Effector memory CD8-positive, alpha-beta T cell (primary cell): Measurements from ENCODE around the gene ANKRD55.
"Not testable (repeated sequence)": the region's sequence is repeated elsewhere in the genome, so short reads cannot be mapped to it uniquely, and the experiment has no call there.

Experiments used
- ATAC-seq: fragments of 150-1000 bp; cut with Tn5 transposase; replicated peaks from 2 replicates; pipeline ENCODE4 v1.10.0; 2021; ENCODE audit warnings: mild to moderate bottlenecking, moderate library complexity
- DNase-seq, 3 experiments: peaks; one replicate each; pipeline ENCODE4 v3.0.0; 2021
- H3K27ac Mint-ChIP-seq, 2 donors: one replicate each; pipeline ENCODE4 v1.8.0; 2022; ENCODE audit warnings: mild to moderate bottlenecking in 2 of 2, mixed read lengths in 2 of 2, moderate library complexity in 2 of 2
- H3K27me3 Mint-ChIP-seq, 2 donors: one replicate each; pipeline ENCODE4 v1.8.0; 2022; ENCODE audit warnings: mixed read lengths in 2 of 2
- H3K36me3 Mint-ChIP-seq: one replicate; pipeline ENCODE4 v1.8.0; 2022; ENCODE audit warnings: mild to moderate bottlenecking, moderate library complexity, mixed read lengths; ENCODE audit not compliant: insufficient read depth
- H3K4me1 Mint-ChIP-seq, 2 donors: one replicate each; pipeline ENCODE4 v1.8.0; 2022; ENCODE audit warnings: low read depth in 2 of 2, mixed read lengths in 2 of 2
- H3K4me3 Mint-ChIP-seq, 2 donors: one replicate each; pipeline ENCODE4 v1.8.0; 2022; ENCODE audit warnings: mild to moderate bottlenecking in 2 of 2, mixed read lengths in 2 of 2, moderate library complexity in 2 of 2
- H3K9me3 Mint-ChIP-seq, 2 donors: one replicate each; pipeline ENCODE4 v1.8.0; 2022; ENCODE audit warnings: mixed read lengths in 2 of 2

The ANKRD55 gene

GRCh38 chr5:56246769-56247168 lies 13.6 kb upstream of the ANKRD55 start:
- H3K36me3 Mint-ChIP-seq, result peaks cover 2% of the 10 kb centered on the region
- H3K27ac Mint-ChIP-seq, result no peak overlapping the region
- no peak overlapping the region for H3K4me3 Mint-ChIP-seq
- no peaks in the 10 kb centered on the region for H3K4me1 Mint-ChIP-seq
- no peak for ATAC-seq
- no peaks in the 10 kb centered on the region for H3K9me3 Mint-ChIP-seq
- H3K27me3 Mint-ChIP-seq, result peaks cover 0 to 9% of the 10 kb centered on the region in 2 donors
- no peak for DNase-seq

- peaks cover 7 to 9% of the 10 kb centered on the region in 2 donors for H3K27me3 Mint-ChIP-seq
- no peak for DNase-seq
- no peaks in the 10 kb centered on the region for H3K4me1 Mint-ChIP-seq
- H3K9me3 Mint-ChIP-seq, result peaks cover 0 to 7% of the 10 kb centered on the region in 2 donors
- H3K27ac Mint-ChIP-seq, result no peak overlapping the region
- ATAC-seq, result no peak
- H3K36me3 Mint-ChIP-seq, result peaks cover 2% of the 10 kb centered on the region
- no peak overlapping the region for H3K4me3 Mint-ChIP-seq
Measured at GRCh38 chr5:56245481-56245880, 12.4 kb upstream of the ANKRD55 start.

- Mint-ChIP-seq H3K4me1 (no peaks in the 10 kb centered on the region), H3K9me3 (peaks cover 0 to 7% of the 10 kb centered on the region in 2 donors), H3K27me3 (peaks cover 1 to 7% of the 10 kb centered on the region in 2 donors), H3K36me3 (peaks cover 2% of the 10 kb centered on the region), H3K27ac (no peak overlapping the region), H3K4me3 (no peak overlapping the region)
- no peak for DNase-seq
- ATAC-seq, result no peak
Measured at GRCh38 chr5:56244627-56245026, 11.5 kb upstream of the ANKRD55 start.

GRCh38 chr5:56242271-56242670 lies 9.1 kb upstream of the ANKRD55 start:
- ATAC-seq, DNase-seq, H3K36me3 Mint-ChIP-seq, H3K4me3 Mint-ChIP-seq, H3K9me3 Mint-ChIP-seq, H3K4me1 Mint-ChIP-seq, H3K27ac Mint-ChIP-seq: not testable (repeated sequence)
- H3K27me3 Mint-ChIP-seq, result peaks cover 7 to 11% of the 10 kb centered on the region in 2 donors

GRCh38 chr5:56232538-56232937 lies 592 bp downstream of the ANKRD55 start:
- Mint-ChIP-seq H3K4me1 (no peaks in the 10 kb centered on the region), H3K36me3 (no peaks in the 10 kb centered on the region), H3K9me3 (peaks cover 0 to 2% of the 10 kb centered on the region in 2 donors), H3K27ac (no peak overlapping the region), H3K4me3 (no peak overlapping the region), H3K27me3 (peaks cover 28 to 56% of the 10 kb centered on the region in 2 donors)
- DNase-seq, result no peak
- ATAC-seq, result no peak

- ATAC-seq (no peak), DNase-seq (no peak)
- peaks cover 0 to 2% of the 10 kb centered on the region in 2 donors for H3K9me3 Mint-ChIP-seq
- no peak overlapping the region for H3K4me3 Mint-ChIP-seq
- H3K27me3 Mint-ChIP-seq, result peaks cover 17 to 40% of the 10 kb centered on the region in 2 donors
- H3K4me1 Mint-ChIP-seq, result peaks cover 0 to 3% of the 10 kb centered on the region in 2 donors
- H3K27ac Mint-ChIP-seq, result no peak overlapping the region
- no peaks in the 10 kb centered on the region for H3K36me3 Mint-ChIP-seq
Measured at GRCh38 chr5:56230576-56230975, 2.6 kb downstream of the ANKRD55 start.

- peaks cover 0 to 3% of the 10 kb centered on the region in 2 donors for H3K4me1 Mint-ChIP-seq
- peaks cover 15 to 25% of the 10 kb centered on the region in 2 donors for H3K27me3 Mint-ChIP-seq
- H3K4me3 Mint-ChIP-seq, result no peak overlapping the region
- peaks cover 0 to 2% of the 10 kb centered on the region in 2 donors for H3K9me3 Mint-ChIP-seq
- H3K27ac Mint-ChIP-seq, result no peak overlapping the region
- no peak for ATAC-seq
- no peaks in the 10 kb centered on the region for H3K36me3 Mint-ChIP-seq
- DNase-seq, result no peak
Measured at GRCh38 chr5:56229111-56229510, 4.0 kb downstream of the ANKRD55 start.

- peaks cover 0 to 2% of the 10 kb centered on the region in 2 donors for H3K9me3 Mint-ChIP-seq
- no peaks in the 10 kb centered on the region for H3K36me3 Mint-ChIP-seq
- ATAC-seq (no peak), DNase-seq (no peak)
- H3K27me3 Mint-ChIP-seq, result peaks cover 15 to 25% of the 10 kb centered on the region in 2 donors
- H3K27ac Mint-ChIP-seq, result no peak overlapping the region
- no peak overlapping the region for H3K4me3 Mint-ChIP-seq
- peaks cover 0 to 3% of the 10 kb centered on the region in 2 donors for H3K4me1 Mint-ChIP-seq
Measured at GRCh38 chr5:56228631-56229030, 4.5 kb downstream of the ANKRD55 start.

GRCh38 chr5:56227691-56228090 lies 5.4 kb downstream of the ANKRD55 start:
- H3K4me3 Mint-ChIP-seq, result no peak overlapping the region
- DNase-seq (no peak), ATAC-seq (no peak)
- peaks cover 0 to 3% of the 10 kb centered on the region in 2 donors for H3K4me1 Mint-ChIP-seq
- H3K27ac Mint-ChIP-seq, result no peak overlapping the region
- H3K36me3 Mint-ChIP-seq, result no peaks in the 10 kb centered on the region
- peaks cover 15 to 20% of the 10 kb centered on the region in 2 donors for H3K27me3 Mint-ChIP-seq
- H3K9me3 Mint-ChIP-seq, result peaks cover 0 to 2% of the 10 kb centered on the region in 2 donors

GRCh38 chr5:56223298-56223697 lies 9.8 kb downstream of the ANKRD55 start:
- H3K9me3 Mint-ChIP-seq, H3K36me3 Mint-ChIP-seq, ATAC-seq, DNase-seq, H3K4me3 Mint-ChIP-seq, H3K27ac Mint-ChIP-seq: not testable (repeated sequence)
- Mint-ChIP-seq H3K4me1 (peaks cover 0 to 10% of the 10 kb centered on the region in 2 donors), H3K27me3 (peaks cover 0 to 23% of the 10 kb centered on the region in 2 donors)

GRCh38 chr5:56221601-56222000 lies 11.5 kb downstream of the ANKRD55 start:
- H3K27me3 Mint-ChIP-seq, result peaks cover 0 to 22% of the 10 kb centered on the region in 2 donors
- DNase-seq, ATAC-seq, H3K36me3 Mint-ChIP-seq, H3K27ac Mint-ChIP-seq, H3K9me3 Mint-ChIP-seq: not testable (repeated sequence)
- peaks cover 0 to 10% of the 10 kb centered on the region in 2 donors for H3K4me1 Mint-ChIP-seq
- peak overlapping the region in 1 of 2 donors; percentile 17 for H3K4me3 Mint-ChIP-seq

- peaks cover 0 to 7% of the 10 kb centered on the region in 2 donors for H3K9me3 Mint-ChIP-seq
- peaks cover 5 to 21% of the 10 kb centered on the region in 2 donors for H3K27me3 Mint-ChIP-seq
- H3K36me3 Mint-ChIP-seq, result no peaks in the 10 kb centered on the region
- DNase-seq (no peak), ATAC-seq (no peak)
- no peak overlapping the region for H3K27ac Mint-ChIP-seq
- H3K4me3 Mint-ChIP-seq, result no peak overlapping the region
- peaks cover 0 to 3% of the 10 kb centered on the region in 2 donors for H3K4me1 Mint-ChIP-seq
Measured at GRCh38 chr5:56215019-56215830, 17.9 kb downstream of the ANKRD55 start.

- H3K9me3 Mint-ChIP-seq, H3K27ac Mint-ChIP-seq, H3K4me1 Mint-ChIP-seq, DNase-seq, ATAC-seq, H3K36me3 Mint-ChIP-seq, H3K4me3 Mint-ChIP-seq: not testable (repeated sequence)
- H3K27me3 Mint-ChIP-seq, result peaks cover 5 to 14% of the 10 kb centered on the region in 2 donors
Measured at GRCh38 chr5:56213886-56214535, 19.1 kb downstream of the ANKRD55 start.
